DMS153 (cell line): ENCODE measurements around the gene VASN.
"Not testable (repeated sequence)": the region's sequence is repeated elsewhere in the genome, so short reads cannot be mapped to it uniquely, and the experiment has no call there.

Experiments used
- DNase-seq: peaks from one replicate; lab custom pipeline; 2025; lab: John Stamatoyannopoulos, UW

VASN gene

DNA sequence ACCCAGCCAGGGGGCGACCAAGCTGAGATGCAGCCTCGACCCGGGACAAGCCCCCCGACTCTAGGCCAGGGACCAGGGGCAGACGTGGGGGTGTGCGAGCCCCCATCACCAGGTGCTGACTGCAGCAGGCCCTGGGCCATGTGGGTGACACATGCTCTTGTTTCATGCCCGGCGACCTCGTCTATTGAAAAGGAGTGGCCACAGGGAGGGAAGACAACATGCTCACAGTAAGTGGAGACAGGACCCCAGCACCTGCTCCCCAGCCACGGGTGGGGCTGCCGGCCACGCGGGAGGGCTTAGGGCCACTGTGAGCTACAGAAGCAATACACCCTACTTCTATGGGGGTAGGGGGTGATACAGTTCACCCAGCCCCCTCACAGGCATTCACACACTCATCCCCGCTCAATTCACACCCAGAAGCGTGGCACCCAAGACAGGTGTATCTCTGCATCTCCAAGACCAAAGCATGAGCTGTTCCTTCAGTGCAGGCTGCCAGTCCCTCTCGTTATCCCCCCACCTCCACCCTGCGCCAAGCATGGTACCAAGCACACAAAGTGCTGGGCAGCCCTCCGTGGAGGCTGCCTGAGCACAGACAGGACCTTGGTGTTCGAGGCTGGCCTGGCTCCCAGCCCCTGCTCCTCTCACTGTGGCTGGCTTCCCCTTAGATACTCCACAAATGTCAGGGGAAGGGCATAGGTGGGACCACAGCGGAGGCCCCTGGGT, 13.6 kb downstream of the VASN start:
- DNase-seq, result no peak

DNA sequence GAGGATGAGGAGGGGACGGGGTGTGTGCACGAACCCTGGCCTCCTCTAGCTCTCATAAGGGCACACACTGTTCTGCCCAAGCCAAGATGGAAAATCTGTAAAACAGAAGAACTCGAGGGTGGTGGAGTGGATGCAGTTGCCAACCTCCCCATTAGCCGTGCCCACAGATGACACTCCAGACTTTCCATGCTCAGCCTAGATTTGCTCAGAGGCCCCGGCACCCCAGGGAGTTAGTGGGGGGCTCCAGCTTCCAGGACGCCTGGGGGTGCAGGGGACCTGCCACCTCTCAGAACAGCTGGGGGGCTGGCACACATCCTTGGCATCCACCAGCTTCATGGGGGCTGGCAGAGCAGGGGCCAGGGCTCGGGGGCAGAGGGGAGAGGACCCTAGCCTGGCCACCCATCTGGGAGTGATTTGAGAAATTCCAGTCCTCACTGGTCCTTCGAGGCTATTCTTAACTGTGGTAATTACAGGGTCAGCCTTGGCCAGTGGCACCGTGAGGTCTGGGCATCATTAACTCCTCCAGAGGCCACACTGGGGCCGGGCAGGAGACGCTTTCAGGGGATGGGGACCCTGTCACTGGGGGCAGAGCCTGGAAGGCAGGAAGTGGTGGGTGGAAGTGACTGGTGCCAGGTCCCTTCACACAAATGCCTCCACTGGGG, 14.3 kb downstream of the VASN start:
- DNase-seq, result no peak

GRCh38 chr16:4386451-4386805, 14.8 kb downstream of the VASN start:
- DNase-seq, result no peak

DNA sequence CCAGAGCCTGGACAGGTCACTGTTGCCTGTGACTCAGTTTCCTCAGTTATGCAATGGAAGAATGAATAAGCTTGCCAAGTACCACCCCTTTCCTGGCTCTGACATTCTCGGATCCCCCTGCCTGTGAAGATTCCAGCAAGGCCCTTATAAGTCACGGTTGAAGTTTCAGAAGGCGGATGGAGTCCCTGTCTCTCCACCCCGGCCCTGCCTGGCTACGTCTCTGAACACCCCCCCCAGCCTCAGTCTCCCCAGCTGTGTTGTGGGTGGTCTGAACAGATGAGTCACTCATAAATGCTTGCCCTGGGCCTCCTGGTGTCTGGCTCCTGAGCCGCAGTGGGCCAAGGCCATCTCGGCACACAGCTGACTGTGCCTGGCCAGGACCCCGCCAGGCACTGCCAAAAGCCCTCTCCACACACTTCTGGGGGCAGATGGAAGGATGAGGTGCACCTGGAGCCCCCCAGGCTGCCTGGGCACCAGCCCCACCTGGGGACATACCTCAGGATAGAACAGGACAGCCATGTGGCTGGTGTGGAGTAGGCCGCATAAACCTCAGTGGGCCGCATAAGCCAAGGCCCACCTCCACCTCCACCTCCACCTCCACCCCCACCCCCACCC, 15.4 kb downstream of the VASN start:
- DNase-seq, result no peak

- DNase-seq, result no peak
Observed at GRCh38 chr16:4387781-4388180, 16.1 kb downstream of the VASN start.

GRCh38 chr16:4388271-4389021, 16.8 kb downstream of the VASN start:
- no peak for DNase-seq

DNA sequence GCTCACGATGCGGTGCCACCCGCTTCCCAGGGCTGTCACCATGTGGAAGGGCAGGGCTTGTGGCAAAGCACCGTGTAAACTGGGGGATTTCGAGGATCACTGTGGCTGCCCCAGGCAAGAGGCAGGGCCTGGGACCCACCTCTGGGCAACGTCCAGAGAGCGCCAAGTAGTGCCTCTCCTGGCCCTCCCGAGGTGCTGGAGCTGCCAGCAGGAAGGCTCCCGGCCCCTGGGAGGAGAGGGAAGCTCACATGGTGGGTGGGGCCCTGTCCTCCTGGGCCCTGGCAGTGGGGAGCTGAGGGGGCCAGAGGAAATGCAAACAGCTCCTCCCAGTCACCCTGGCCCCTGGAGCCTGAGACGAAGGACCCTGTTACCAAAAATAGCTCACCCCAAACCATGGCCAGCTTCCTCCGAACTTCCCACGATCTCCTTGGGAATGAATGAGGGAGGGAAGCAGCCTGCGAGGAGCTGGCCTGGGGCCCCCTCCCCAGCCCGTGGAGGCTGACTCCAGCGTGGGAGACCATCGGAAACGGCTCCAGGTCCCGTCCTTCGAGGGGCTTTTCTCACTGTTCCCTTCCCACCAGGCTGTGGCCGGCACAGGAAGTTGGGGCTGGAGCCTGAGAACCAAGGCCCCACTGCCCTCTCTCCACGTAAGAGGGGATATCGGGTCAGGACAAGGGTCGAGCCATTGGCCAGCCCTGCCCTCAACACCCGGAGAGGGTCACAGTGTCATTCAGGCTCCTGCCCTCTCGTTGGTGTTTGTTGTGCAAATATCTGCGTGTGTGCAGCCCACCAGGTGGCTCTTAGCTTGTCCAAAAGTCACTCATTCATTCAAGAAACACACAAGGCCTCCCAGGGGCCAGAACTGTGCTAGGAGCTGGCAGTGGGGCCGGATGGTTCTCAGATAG, 17.7 kb downstream of the VASN start:
- DNase-seq, result no peak

GRCh38 chr16:4390266-4391260, 18.9 kb downstream of the VASN start:
- no peak for DNase-seq

DNA sequence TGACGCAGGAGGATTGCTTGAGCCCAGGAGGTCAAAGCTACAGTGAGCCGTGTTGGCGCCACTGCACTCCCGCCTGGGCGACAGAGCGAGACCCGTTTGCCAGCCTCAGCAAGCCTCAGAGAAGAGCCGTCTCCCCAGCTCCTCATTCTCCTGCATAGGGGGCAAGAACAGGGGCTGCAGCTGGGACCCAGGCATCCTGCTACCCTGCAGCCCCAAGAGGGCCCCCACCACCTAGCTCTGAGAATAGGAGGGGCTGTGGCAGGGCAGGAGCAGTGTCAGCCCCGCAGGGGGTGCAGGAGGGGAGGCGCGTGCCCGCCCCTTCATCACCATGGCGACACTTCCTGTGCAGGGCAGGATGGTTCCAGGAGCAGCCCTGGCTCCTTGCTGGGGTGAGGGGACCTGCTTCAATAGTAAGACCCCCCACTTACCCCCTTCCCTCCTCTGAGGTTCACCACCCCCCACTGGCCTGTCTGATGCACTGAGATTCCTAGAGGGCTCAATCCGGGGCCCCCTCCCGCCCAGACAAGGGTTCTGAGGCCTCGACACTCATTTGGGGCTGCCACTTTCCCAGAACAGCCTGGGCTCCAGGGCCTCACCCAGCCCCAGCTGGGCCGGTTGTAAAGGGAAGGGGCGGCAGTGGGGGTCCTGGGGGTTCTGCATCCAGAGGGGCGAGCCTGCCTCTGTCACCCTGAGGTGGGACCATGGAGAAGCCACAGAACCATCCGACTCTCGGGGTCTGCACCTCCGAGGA, 20.2 kb downstream of the VASN start:
- no peak for DNase-seq

- DNase-seq, result no peak
Observed at GRCh38 chr16:4392382-4393239, 21.0 kb downstream of the VASN start.

GRCh38 chr16:4393240-4393600, 21.6 kb downstream of the VASN start:
- no peak for DNase-seq

DNA sequence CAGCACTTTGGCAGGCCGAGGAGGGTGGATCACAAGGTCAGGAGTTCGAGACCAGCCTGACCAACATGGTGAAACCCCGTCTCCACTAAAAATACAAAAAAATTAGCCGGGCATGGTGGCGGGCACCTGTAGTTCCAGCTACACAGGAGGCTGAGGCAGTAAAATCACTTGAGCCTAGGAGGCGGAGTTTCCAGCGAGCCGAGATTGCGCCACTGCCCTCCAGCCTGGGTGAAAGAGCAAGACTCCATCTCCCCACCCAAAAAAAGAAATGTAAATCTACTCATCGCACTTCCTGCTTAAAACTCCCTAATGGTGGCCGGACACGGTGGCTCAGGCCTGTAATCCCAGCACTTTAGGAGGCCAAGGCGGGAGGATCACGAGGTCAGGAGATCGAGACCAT, 22.2 kb downstream of the VASN start:
- DNase-seq, result not testable (repeated sequence)

GRCh38 chr16:4395055-4395726, 23.5 kb downstream of the VASN start:
- no peak for DNase-seq

- no peak for DNase-seq
Observed at GRCh38 chr16:4399001-4399730, 27.5 kb downstream of the VASN start.

DNA sequence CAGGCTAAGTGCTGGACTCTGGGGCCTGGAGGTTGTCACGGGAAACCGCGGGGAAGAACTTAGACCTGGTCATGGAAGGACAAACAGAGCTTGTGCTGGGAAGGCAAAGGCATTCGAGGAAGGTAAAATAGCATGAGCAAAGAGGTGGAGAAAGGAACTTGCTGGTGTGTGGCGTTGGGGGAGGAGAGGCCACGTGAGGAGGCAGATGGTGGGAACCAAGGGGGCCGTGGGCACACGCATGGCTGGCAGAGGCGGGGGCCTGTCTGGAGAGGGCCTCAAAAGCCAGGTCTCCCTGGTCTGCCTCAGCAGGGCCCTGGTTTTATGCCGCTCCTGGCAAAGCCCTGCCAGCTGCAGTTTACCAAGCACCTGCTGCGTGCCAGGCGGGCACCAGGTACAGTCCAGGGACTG, 29.4 kb downstream of the VASN start:
- no peak for DNase-seq

GRCh38 chr16:4401510-4401909, 29.9 kb downstream of the VASN start:
- no peak for DNase-seq

DNA sequence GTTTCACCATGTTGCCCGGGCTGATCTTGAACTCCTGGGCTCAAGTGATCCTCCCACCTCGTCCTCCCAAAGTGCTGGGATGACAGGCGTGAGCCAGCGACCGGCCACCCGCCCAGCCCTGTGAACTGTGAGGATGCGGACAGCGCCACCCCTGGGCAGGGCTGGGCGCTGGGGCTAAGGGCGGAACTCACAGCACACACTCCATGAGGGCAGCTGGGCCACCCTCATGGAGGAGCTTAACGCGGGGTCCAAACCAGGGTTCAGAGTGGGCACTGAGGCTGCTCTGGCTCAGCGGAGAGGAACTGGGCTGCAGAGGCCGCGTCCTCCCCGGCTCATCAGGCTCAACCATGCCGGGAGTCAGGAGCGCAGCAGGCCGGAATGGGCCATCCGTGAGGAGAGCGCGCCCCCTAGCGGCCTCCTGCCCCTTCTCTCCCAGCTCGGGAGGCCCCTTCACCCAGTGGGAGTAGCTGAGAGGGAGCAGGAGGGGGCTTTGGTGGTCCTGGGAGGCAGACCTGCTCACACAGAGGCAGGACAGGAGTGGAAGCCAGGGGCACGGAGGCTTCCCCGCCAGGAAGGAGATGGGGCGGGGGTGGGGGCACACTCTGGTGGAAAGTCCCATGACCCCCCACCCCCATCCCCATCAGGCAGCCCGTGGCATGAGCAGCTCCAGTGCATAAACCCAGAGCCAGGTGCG, 30.9 kb downstream of the VASN start:
- DNase-seq, result peak; percentile 24
